HepG2 (cell line): ENCODE data around the gene EGLN2. TPM values are rescaled to one million over a fixed set of nuclear protein-coding genes. Genes with fewer than 3 reads are reported as not detected.

ENCODE experiments used
- CBX2 ChIP-seq, 2 experiments: fragments of 200-600 bp in 1 of 2; sonication (generic); formaldehyde crosslinking in 1 of 2; IDR thresholded peaks; 2 replicates each; pipeline versions ENCODE4 v1.7.0 to v1.8.1; 2018 to 2022; ENCODE audit warnings: low read depth in 2 of 2, low read length in 1 of 2, mild to moderate bottlenecking in 1 of 2, missing genetic modification reagents in 1 of 2
- ELF3 ChIP-seq: IDR thresholded peaks from 2 replicates; pipeline ENCODE4 v1.6.1; 2016; ENCODE audit warnings: missing genetic modification reagents, missing compliant biosample characterization
- GMEB2 ChIP-seq: IDR thresholded peaks from 2 replicates; pipeline ENCODE4 v1.6.1; 2016; ENCODE audit warnings: missing biosample characterization, missing genetic modification reagents, low read depth
- HOXA5 ChIP-seq: sonication (generic); formaldehyde crosslinking; IDR thresholded peaks from 2 replicates; pipeline ENCODE4 v1.4.0; 2020; ENCODE audit warnings: missing genetic modification reagents
- REPIN1 ChIP-seq: sonication (generic); formaldehyde crosslinking; IDR thresholded peaks from 2 replicates; pipeline ENCODE4 v1.8.0; 2022; ENCODE audit warnings: missing genetic modification reagents, low read depth, mild to moderate bottlenecking, borderline replicate concordance
- RXRA ChIP-seq: sonication (generic); formaldehyde crosslinking; IDR thresholded peaks from 2 replicates; pipeline ENCODE4 v1.5.1; 2020; ENCODE audit warnings: missing genetic modification reagents
- SP4 ChIP-seq: sonication (generic); formaldehyde crosslinking; IDR thresholded peaks from 2 replicates; pipeline ENCODE4 v1.8.1; 2023; ENCODE audit warnings: mild to moderate bottlenecking, missing genetic modification reagents
- SPEN ChIP-seq: sonication (generic); formaldehyde crosslinking; IDR thresholded peaks from 2 replicates; pipeline ENCODE4 v1.5.1; 2020; ENCODE audit warnings: low read depth, mild to moderate bottlenecking, missing genetic modification reagents
- SRY ChIP-seq: sonication (generic); formaldehyde crosslinking; IDR thresholded peaks from 2 replicates; pipeline ENCODE4 v1.8.0; 2022; ENCODE audit warnings: mild to moderate bottlenecking, missing genetic modification reagents
- TP53 ChIP-seq: sonication (generic); formaldehyde crosslinking; conservative IDR thresholded peaks from 2 replicates; pipeline ENCODE4 v1.4.0; 2020; ENCODE audit warnings: missing genetic modification reagents
- ZNF274 ChIP-seq: sonication (generic); formaldehyde crosslinking; IDR thresholded peaks from 2 replicates; pipeline ENCODE4 v1.5.1; 2020; ENCODE audit warnings: mild to moderate bottlenecking, missing genetic modification reagents
- ZNF280B ChIP-seq: sonication (generic); formaldehyde crosslinking; IDR thresholded peaks from 2 replicates; pipeline ENCODE4 v1.5.0; 2020; ENCODE audit warnings: missing genetic modification reagents, mild to moderate bottlenecking, borderline replicate concordance
- ZNF510 ChIP-seq: sonication (generic); formaldehyde crosslinking; IDR thresholded peaks from 2 replicates; pipeline ENCODE4 v1.4.0; 2020; ENCODE audit warnings: low read depth, mild to moderate bottlenecking, missing genetic modification reagents
- ZNF556 ChIP-seq: sonication (generic); formaldehyde crosslinking; IDR thresholded peaks from 2 replicates; pipeline ENCODE4 v1.4.0; 2020; ENCODE audit warnings: mild to moderate bottlenecking, missing genetic modification reagents, borderline replicate concordance
- ZNF574 ChIP-seq: sonication (generic); formaldehyde crosslinking; IDR thresholded peaks from 2 replicates; pipeline ENCODE4 v1.4.0; 2020; ENCODE audit warnings: missing genetic modification reagents
- ZNF639 ChIP-seq: conservative IDR thresholded peaks from 2 replicates; pipeline ENCODE4 v1.6.1; 2018; ENCODE audit warnings: missing genetic modification reagents
- ZNF770 ChIP-seq: sonication (generic); formaldehyde crosslinking; IDR thresholded peaks from 2 replicates; pipeline ENCODE4 v1.5.0; 2020; ENCODE audit warnings: mild to moderate bottlenecking, missing genetic modification reagents
- polyA plus RNA-seq, 8 experiments: library from polyadenylated mRNA; depleted of rRNA in 3 of 8; stranded (reverse) in 7 of 8; unstranded in 1 of 8; fragments of >200 nt; fragmentation: Illumina TruSeq in 4 of 8; extraction: Trizol in 4 of 8; gene quantifications; 2 replicates each; pipeline versions ENCODE4 v1.2.1 to v1.2.3, GENCODE V29; 2011 to 2016; ENCODE audit warnings: low read depth in 4 of 8, missing spikeins in 1 of 8, mixed read lengths in 1 of 8; ENCODE audit not compliant: insufficient read depth in 1 of 8
- total RNA-seq, 5 experiments: library from RNA; depleted of rRNA; stranded (reverse); fragments of >200 nt; fragmentation: Illumina TruSeq; extraction: Trizol; gene quantifications; 2 replicates each; pipeline ENCODE4 v1.2.3, GENCODE V29; 2016; ENCODE audit warnings: low read depth in 1 of 5

EGLN2 gene
- total and polyA plus RNA-seq, 2 of the 13 experiments (the other 11 are each of a cell fraction or from before 2014, with no cell fraction given): 16.5 to 40.8 TPM

GRCh38 chr19:40777937-40778705 lies 20.9 kb upstream of the EGLN2 start, which contains the start of gene RAB4B (continued):
- TF ChIP-seq ZNF280B (CRISPR knock-in tag): peak; percentile 35; the same call in 1 of the 2 replicates
- peak; percentile 86 for TF ChIP-seq ELF3 (CRISPR knock-in tag)
- TF ChIP-seq ZNF556: no peak
- TF ChIP-seq SPEN: peak; percentile 67
- TF ChIP-seq REPIN1 (CRISPR knock-in tag): peak; percentile 38; the same call in 1 of the 2 replicates
- 0 out of 2 replicates have a peak, but pooled peaks have one; percentile 6 for TF ChIP-seq GMEB2 (CRISPR knock-in tag)
- 0 out of 2 replicates have a peak, but pooled peaks have one; percentile 45 for TF ChIP-seq ZNF510 (CRISPR knock-in tag)
- 0 out of 2 replicates have a peak, but pooled peaks have one; percentile 22 for TF ChIP-seq RXRA (CRISPR knock-in tag)
- no peak for TF ChIP-seq TP53 (CRISPR knock-in tag)
- TF ChIP-seq CBX2 (IDR thresholded peaks at IDR 0.05; ENCODE audit: low read depth, low read length): no peak
- no peak for TF ChIP-seq CBX2 (CRISPR knock-in tag; IDR thresholded peaks at IDR 0.05; ENCODE audit: low read depth)
- peak; percentile 59; the same call in 1 of the 2 replicates for TF ChIP-seq ZNF274
- peak; percentile 100 for TF ChIP-seq SP4 (CRISPR knock-in tag)
- TF ChIP-seq ZNF770 (CRISPR knock-in tag): no peak
- TF ChIP-seq ZNF639 (CRISPR knock-in tag): 0 out of 2 replicates have a peak, but pooled peaks have one; percentile 57
- TF ChIP-seq HOXA5 (CRISPR knock-in tag): peak; percentile 40; the same call in 1 of the 2 replicates
- peak; percentile 66; the same call in 1 of the 2 replicates for TF ChIP-seq SRY (CRISPR knock-in tag)
- peak; percentile 44; the same call in 1 of the 2 replicates for TF ChIP-seq ZNF574
